GM19099 (cell line): ENCODE data around the gene CAMTA1.

ENCODE experiments used
- POLR2A ChIP-seq: IDR thresholded peaks from 3 replicates; pipeline ENCODE4 v1.6.1; 2011; ENCODE audit warnings: low read depth; ENCODE audit not compliant: insufficient read length; ENCODE audit errors: extremely low read depth

The CAMTA1 gene

GRCh38 chr1:6852136-6852890 lies 67.1 kb downstream of the CAMTA1 start:
- no peak for TF ChIP-seq POLR2A

GRCh38 chr1:6854166-6854565 lies 68.9 kb downstream of the CAMTA1 start:
- no peak for TF ChIP-seq POLR2A

GRCh38 chr1:6857831-6858230 lies 72.6 kb downstream of the CAMTA1 start:
- TF ChIP-seq POLR2A: no peak

GRCh38 chr1:6858596-6858995 lies 73.3 kb downstream of the CAMTA1 start:
- TF ChIP-seq POLR2A: no peak

GRCh38 chr1:6859415-6860343 lies 74.4 kb downstream of the CAMTA1 start:
- TF ChIP-seq POLR2A: no peak

GRCh38 chr1:6860401-6860800 lies 75.1 kb downstream of the CAMTA1 start:
- no peak for TF ChIP-seq POLR2A

GRCh38 chr1:6861075-6861724 lies 75.9 kb downstream of the CAMTA1 start:
- no peak for TF ChIP-seq POLR2A

GRCh38 chr1:6862906-6863305 lies 77.7 kb downstream of the CAMTA1 start:
- TF ChIP-seq POLR2A: no peak

- TF ChIP-seq POLR2A: no peak
Observed at GRCh38 chr1:6864166-6864565, 78.9 kb downstream of the CAMTA1 start.

GRCh38 chr1:6866825-6867224 lies 81.6 kb downstream of the CAMTA1 start:
- TF ChIP-seq POLR2A: no peak

- TF ChIP-seq POLR2A: no peak
Observed at GRCh38 chr1:6867321-6867720, 82.1 kb downstream of the CAMTA1 start.

- no peak for TF ChIP-seq POLR2A
Observed at GRCh38 chr1:6867729-6868659, 82.7 kb downstream of the CAMTA1 start.

GRCh38 chr1:6868660-6869380 lies 83.6 kb downstream of the CAMTA1 start:
- TF ChIP-seq POLR2A: no peak

GRCh38 chr1:6869545-6869944 lies 84.3 kb downstream of the CAMTA1 start:
- TF ChIP-seq POLR2A: no peak
